Neural cell (in vitro differentiated cells): ENCODE data around the gene GC. TPM values are rescaled to one million over a fixed set of nuclear protein-coding genes. Genes with fewer than 3 reads are reported as not detected.

Experiments used
- H2AFZ ChIP-seq: fragments of 200-600, 300-800 bp; sonication (generic), shearing (Covaris generic); 2 replicates; pipeline ENCODE4 v1.6.0; 2014; ENCODE audit warnings: low read depth, mild to moderate bottlenecking, antibody characterized with exemption, low read length, moderate library complexity
- H3F3A ChIP-seq: fragments of 200-600 bp; shearing (Covaris generic); 2 replicates; pipeline ENCODE4 v1.6.1; 2016; ENCODE audit warnings: mild to moderate bottlenecking, moderate library complexity, mixed read lengths, antibody characterized with exemption, low read length; ENCODE audit not compliant: insufficient read depth, poor library complexity, severe bottlenecking
- H3K27ac ChIP-seq: fragments of 200-600, 300-800 bp; sonication (generic), shearing (Covaris generic); 2 replicates; pipeline ENCODE4 v1.5.1; 2014; ENCODE audit warnings: mild to moderate bottlenecking, low read length, moderate library complexity
- H3K27me3 ChIP-seq: fragments of 300-800, 200-600 bp; sonication (generic), shearing (Covaris generic); 2 replicates; pipeline ENCODE4 v1.6.0; 2014; ENCODE audit warnings: mild to moderate bottlenecking, low read depth, low read length, moderate library complexity; ENCODE audit not compliant: insufficient read depth
- H3K36me3 ChIP-seq: fragments of 300-800, 200-600 bp; sonication (generic), shearing (Covaris generic); 2 replicates; pipeline ENCODE4 v1.5.1; 2014; ENCODE audit warnings: mild to moderate bottlenecking, antibody characterized with exemption, low read length, moderate library complexity; ENCODE audit not compliant: insufficient read depth
- H3K4me2 ChIP-seq: fragments of 300-800, 200-600 bp; sonication (generic), shearing (Covaris generic); 2 replicates; pipeline ENCODE4 v1.6.0; 2014; ENCODE audit warnings: mild to moderate bottlenecking, low read length
- H3K4me3 ChIP-seq: fragments of 300-800, 200-600 bp; sonication (generic), shearing (Covaris generic); 2 replicates; pipeline ENCODE4 v1.5.1; 2014; ENCODE audit warnings: mild to moderate bottlenecking, low read length, moderate library complexity
- H3K79me2 ChIP-seq: fragments of 200-600 bp; shearing (Covaris generic); replicated peaks from 2 replicates; pipeline ENCODE4 v1.6.0; 2014; ENCODE audit warnings: mild to moderate bottlenecking, low read length, moderate library complexity; ENCODE audit not compliant: insufficient read depth
- H3K9ac ChIP-seq: fragments of 300-800, 200-600 bp; sonication (generic), shearing (Covaris generic); 2 replicates; pipeline ENCODE4 v1.6.1; 2016; ENCODE audit warnings: mild to moderate bottlenecking, low read length, mixed read lengths
- H3K9me2 ChIP-seq: fragments of 200-600 bp; shearing (Covaris generic); 2 replicates; pipeline ENCODE4 v1.6.1; 2016; ENCODE audit warnings: mild to moderate bottlenecking, low read length, mixed read lengths; ENCODE audit not compliant: insufficient read depth
- H3K9me3 ChIP-seq: fragments of 200-600, 300-800 bp; sonication (generic), shearing (Covaris generic); 2 replicates; pipeline ENCODE4 v1.6.1; 2016; ENCODE audit warnings: mild to moderate bottlenecking, mixed run types, low read length, moderate library complexity, mixed read lengths
- H4K20me1 ChIP-seq: fragments of 200-600 bp; shearing (Covaris generic); 2 replicates; pipeline ENCODE4 v1.6.1; 2016; ENCODE audit warnings: mild to moderate bottlenecking, mixed run types; ENCODE audit not compliant: insufficient read depth
- EP300 ChIP-seq: fragments of 450-650 bp; conservative IDR thresholded peaks from 2 replicates; pipeline ENCODE4 v1.6.1; 2014; ENCODE audit warnings: antibody characterized with exemption, mild to moderate bottlenecking, moderate library complexity; ENCODE audit not compliant: poor library complexity, severe bottlenecking
- EZH2 ChIP-seq: fragments of 200-600, 300-800 bp; shearing (Covaris generic), sonication (generic); IDR thresholded peaks from 2 replicates; pipeline ENCODE4 v1.6.1; 2014; ENCODE audit warnings: antibody characterized with exemption, low read length, borderline replicate concordance, mild to moderate bottlenecking; ENCODE audit not compliant: insufficient read depth, poor library complexity, severe bottlenecking
- MXI1 ChIP-seq: fragments of 450-650 bp; conservative IDR thresholded peaks from 2 replicates; pipeline ENCODE4 v1.6.1; 2014; ENCODE audit warnings: antibody characterized with exemption, mild to moderate bottlenecking; ENCODE audit not compliant: poor library complexity, severe bottlenecking
- POLR2AphosphoS5 ChIP-seq: IDR thresholded peaks from 2 replicates; pipeline ENCODE4 v1.6.1; 2012
- RAD21 ChIP-seq: fragments of 450-650 bp; conservative IDR thresholded peaks from 2 replicates; pipeline ENCODE4 v1.6.1; 2014; ENCODE audit warnings: antibody characterized with exemption, mild to moderate bottlenecking, moderate library complexity
- SMC3 ChIP-seq: fragments of 450-650 bp; conservative IDR thresholded peaks from 2 replicates; pipeline ENCODE4 v1.6.1; 2014; ENCODE audit warnings: antibody characterized with exemption, mild to moderate bottlenecking, moderate library complexity; ENCODE audit not compliant: poor library complexity
- polyA plus RNA-seq: library from polyadenylated mRNA; depleted of rRNA; stranded (reverse); fragments of >200 nt; gene quantifications from 2 replicates; pipeline ENCODE4 v1.2.3, GENCODE V29; 2014
- TF ChIP-seq, protein P1 (sequence below): fragments of 450-650 bp; IDR thresholded peaks from 2 replicates; pipeline ENCODE4 v1.5.1; 2014; ENCODE audit warnings: antibody characterized with exemption, mild to moderate bottlenecking, moderate library complexity; ENCODE audit not compliant: poor library complexity, severe bottlenecking
- TF ChIP-seq, protein P2 (sequence below): IDR thresholded peaks from 2 replicates; pipeline ENCODE4 v1.6.1; 2012; ENCODE audit warnings: borderline replicate concordance

Gene GC
- polyA plus RNA-seq, 1 donor from 2014 or later = not detected

DNA sequence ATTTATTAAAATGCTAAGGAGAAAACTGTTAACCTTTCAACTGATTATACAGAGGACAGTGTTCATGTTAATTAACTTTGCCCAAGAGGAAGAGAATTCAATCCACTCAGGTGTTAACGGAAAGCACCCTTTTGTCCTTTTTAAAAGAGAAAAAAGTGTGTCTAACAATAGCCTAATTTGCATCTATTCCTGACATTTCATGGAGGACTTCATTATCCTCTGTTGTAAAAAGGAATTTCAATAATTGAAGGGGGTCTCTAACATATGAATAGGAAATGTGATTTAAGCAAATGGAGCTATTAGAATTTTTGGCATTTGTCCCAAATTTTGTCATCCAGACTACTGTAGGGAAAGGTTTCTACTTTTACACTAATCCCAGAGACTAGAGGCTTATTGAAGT, 44.6 kb upstream of the GC start:
- no peak overlapping the region for H3K4me3 ChIP-seq
- H3F3A ChIP-seq = no peaks in the 10 kb centered on the region
- no peaks in the 10 kb centered on the region for H3K36me3 ChIP-seq
- TF ChIP-seq, protein P1, sequence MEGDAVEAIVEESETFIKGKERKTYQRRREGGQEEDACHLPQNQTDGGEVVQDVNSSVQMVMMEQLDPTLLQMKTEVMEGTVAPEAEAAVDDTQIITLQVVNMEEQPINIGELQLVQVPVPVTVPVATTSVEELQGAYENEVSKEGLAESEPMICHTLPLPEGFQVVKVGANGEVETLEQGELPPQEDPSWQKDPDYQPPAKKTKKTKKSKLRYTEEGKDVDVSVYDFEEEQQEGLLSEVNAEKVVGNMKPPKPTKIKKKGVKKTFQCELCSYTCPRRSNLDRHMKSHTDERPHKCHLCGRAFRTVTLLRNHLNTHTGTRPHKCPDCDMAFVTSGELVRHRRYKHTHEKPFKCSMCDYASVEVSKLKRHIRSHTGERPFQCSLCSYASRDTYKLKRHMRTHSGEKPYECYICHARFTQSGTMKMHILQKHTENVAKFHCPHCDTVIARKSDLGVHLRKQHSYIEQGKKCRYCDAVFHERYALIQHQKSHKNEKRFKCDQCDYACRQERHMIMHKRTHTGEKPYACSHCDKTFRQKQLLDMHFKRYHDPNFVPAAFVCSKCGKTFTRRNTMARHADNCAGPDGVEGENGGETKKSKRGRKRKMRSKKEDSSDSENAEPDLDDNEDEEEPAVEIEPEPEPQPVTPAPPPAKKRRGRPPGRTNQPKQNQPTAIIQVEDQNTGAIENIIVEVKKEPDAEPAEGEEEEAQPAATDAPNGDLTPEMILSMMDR = no peak
- TF ChIP-seq RAD21 (no peak), MXI1 (no peak), EZH2 (no peak), SMC3 (no peak), POLR2AphosphoS5 (no peak), EP300 (no peak)
- TF ChIP-seq, protein P2, sequence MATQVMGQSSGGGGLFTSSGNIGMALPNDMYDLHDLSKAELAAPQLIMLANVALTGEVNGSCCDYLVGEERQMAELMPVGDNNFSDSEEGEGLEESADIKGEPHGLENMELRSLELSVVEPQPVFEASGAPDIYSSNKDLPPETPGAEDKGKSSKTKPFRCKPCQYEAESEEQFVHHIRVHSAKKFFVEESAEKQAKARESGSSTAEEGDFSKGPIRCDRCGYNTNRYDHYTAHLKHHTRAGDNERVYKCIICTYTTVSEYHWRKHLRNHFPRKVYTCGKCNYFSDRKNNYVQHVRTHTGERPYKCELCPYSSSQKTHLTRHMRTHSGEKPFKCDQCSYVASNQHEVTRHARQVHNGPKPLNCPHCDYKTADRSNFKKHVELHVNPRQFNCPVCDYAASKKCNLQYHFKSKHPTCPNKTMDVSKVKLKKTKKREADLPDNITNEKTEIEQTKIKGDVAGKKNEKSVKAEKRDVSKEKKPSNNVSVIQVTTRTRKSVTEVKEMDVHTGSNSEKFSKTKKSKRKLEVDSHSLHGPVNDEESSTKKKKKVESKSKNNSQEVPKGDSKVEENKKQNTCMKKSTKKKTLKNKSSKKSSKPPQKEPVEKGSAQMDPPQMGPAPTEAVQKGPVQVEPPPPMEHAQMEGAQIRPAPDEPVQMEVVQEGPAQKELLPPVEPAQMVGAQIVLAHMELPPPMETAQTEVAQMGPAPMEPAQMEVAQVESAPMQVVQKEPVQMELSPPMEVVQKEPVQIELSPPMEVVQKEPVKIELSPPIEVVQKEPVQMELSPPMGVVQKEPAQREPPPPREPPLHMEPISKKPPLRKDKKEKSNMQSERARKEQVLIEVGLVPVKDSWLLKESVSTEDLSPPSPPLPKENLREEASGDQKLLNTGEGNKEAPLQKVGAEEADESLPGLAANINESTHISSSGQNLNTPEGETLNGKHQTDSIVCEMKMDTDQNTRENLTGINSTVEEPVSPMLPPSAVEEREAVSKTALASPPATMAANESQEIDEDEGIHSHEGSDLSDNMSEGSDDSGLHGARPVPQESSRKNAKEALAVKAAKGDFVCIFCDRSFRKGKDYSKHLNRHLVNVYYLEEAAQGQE = no peak
- H3K27ac ChIP-seq = no peak overlapping the region
- no peak overlapping the region for H2AFZ ChIP-seq
- H3K9me2 ChIP-seq = no peaks in the 10 kb centered on the region
- H3K27me3 ChIP-seq = no peaks in the 10 kb centered on the region
- no peak overlapping the region for H3K4me2 ChIP-seq
- no peak overlapping the region for H3K9ac ChIP-seq
- no peaks in the 10 kb centered on the region for H4K20me1 ChIP-seq
- no peaks in the 10 kb centered on the region for H3K9me3 ChIP-seq
- H3K79me2 ChIP-seq = no peaks in the 10 kb centered on the region

DNA sequence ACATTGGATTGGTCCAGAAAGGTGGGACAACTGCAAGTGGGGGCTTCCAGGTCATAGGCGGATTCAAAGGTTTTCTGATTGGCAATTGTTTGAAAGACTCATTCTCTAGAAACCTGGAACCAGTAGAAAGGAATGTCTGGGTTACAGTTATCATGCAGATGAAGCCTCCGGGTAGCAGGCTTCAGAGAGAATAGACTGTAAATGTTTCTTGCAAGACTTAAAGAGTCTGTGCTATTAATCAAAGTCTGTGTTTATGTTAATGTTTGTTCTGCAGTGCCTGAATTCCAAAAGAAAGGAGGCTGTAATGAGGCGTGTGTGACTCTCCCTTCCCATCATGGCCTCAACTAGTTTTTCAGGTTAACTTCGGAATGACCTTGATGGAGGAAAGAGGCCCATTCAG, 43.9 kb upstream of the GC start:
- no peak overlapping the region for H3K4me3 ChIP-seq
- no peak overlapping the region for H3K27ac ChIP-seq

DNA sequence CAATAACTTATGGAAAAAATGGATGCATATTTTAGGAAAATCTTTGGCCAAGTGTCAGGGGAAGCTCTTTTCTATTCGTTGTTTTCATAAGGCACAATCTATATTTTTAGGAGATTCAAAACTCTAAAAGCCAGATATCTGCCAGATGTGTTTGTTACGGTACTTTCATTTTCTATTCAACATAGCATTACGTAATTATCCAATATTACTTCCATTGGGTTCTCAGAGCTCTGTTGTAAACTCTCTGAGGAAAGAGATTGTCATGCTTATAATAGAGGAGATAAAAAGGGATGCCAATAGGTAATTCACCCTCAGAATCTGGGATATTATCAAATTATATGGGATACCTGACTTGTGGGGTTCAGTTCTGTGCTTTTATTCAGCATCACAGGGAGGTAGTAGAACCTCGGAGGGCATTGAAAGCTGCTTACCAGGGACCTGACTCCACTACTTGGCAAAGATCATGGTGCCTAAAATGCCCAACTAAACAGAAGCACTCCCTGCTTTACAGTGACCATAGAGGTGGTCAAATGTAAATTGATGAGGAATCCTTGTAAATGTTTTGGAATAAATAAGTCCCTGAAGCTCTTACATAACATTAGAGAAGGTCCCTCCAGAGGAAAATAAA, 32.9 kb upstream of the GC start:
- Histone ChIP-seq H3K9me3 (no peaks in the 10 kb centered on the region), H3K79me2 (no peaks in the 10 kb centered on the region), H3K27me3 (no peaks in the 10 kb centered on the region), H3K4me3 (no peak overlapping the region), H3K36me3 (no peaks in the 10 kb centered on the region), H3K9ac (no peak overlapping the region), H4K20me1 (no peaks in the 10 kb centered on the region), H2AFZ (no peak overlapping the region), H3K27ac (no peak overlapping the region), H3K9me2 (no peaks in the 10 kb centered on the region), H3K4me2 (no peak overlapping the region), H3F3A (no peaks in the 10 kb centered on the region)
- TF ChIP-seq SMC3 (no peak), EP300 (no peak), POLR2AphosphoS5 (no peak)

More for the DNA sequence above, 43.9 kb upstream of the GC start:
- H3F3A ChIP-seq = no peaks in the 10 kb centered on the region
- H4K20me1 ChIP-seq = no peaks in the 10 kb centered on the region
- H3K36me3 ChIP-seq = no peaks in the 10 kb centered on the region
- TF ChIP-seq POLR2AphosphoS5 = no peak
- no peaks in the 10 kb centered on the region for H3K9me2 ChIP-seq
- H3K9ac ChIP-seq = no peak overlapping the region
- no peak overlapping the region for H3K4me2 ChIP-seq
- H3K27me3 ChIP-seq = no peaks in the 10 kb centered on the region
- no peak overlapping the region for H2AFZ ChIP-seq
- H3K79me2 ChIP-seq = no peaks in the 10 kb centered on the region
- no peaks in the 10 kb centered on the region for H3K9me3 ChIP-seq
